Gastrocnemius medialis (tissue), 4 donors: ENCODE measurements around the gene SURF1. TPM values are rescaled to one million over a fixed set of nuclear protein-coding genes. Genes with fewer than 3 reads are reported as not detected.

Source experiments
- ATAC-seq, 2 donors: fragments of 150-250 bp; one replicate each; pipeline ENCODE4 v1.9.1; 2016
- DNase-seq, 2 donors: peaks; one replicate each; pipeline ENCODE4 v3.0.0-alpha.2; 2019
- H3K27ac ChIP-seq, 4 donors: fragments of 200-600 bp; sonication (generic); 1 replicate in 1 of 4; 2 replicates in 3 of 4; pipeline ENCODE4 v1.5.1; 2016 to 2018; ENCODE audit warnings: mild to moderate bottlenecking in 2 of 4, moderate library complexity in 1 of 4
- H3K27me3 ChIP-seq, 3 donors: fragments of 200-600 bp; sonication (generic) in 2 of 3; 1 replicate in 1 of 3; 2 replicates in 2 of 3; pipeline versions ENCODE4 v1.5.1 to v1.6.0; 2016 to 2019; ENCODE audit warnings: mild to moderate bottlenecking in 1 of 3, moderate library complexity in 1 of 3
- H3K36me3 ChIP-seq, 2 donors: fragments of 200-600 bp; sonication (generic) in 1 of 2; one replicate each; pipeline ENCODE4 v1.5.1; 2017 to 2018
- H3K4me1 ChIP-seq, 2 donors: fragments of 200-600 bp; sonication (generic) in 1 of 2; one replicate each; pipeline ENCODE4 v1.5.1; 2016 to 2017; ENCODE audit warnings: mild to moderate bottlenecking in 2 of 2
- H3K4me3 ChIP-seq, 4 donors: fragments of 200-600 bp; sonication (generic) in 3 of 4; 1 replicate in 1 of 4; 2 replicates in 3 of 4; pipeline ENCODE4 v1.5.1; 2016 to 2019; ENCODE audit warnings: mild to moderate bottlenecking in 2 of 4
- H3K9me3 ChIP-seq, 3 donors: fragments of 200-600 bp; sonication (generic) in 2 of 3; 1 replicate in 1 of 3; 2 replicates in 2 of 3; pipeline ENCODE4 v1.5.1; 2016 to 2019
- POLR2A ChIP-seq, 2 donors: fragments of 450-650 bp; IDR thresholded peaks; one replicate each; pipeline ENCODE4 v1.6.1; 2017; ENCODE audit warnings: antibody characterized with exemption in 2 of 2, mild to moderate bottlenecking in 2 of 2, moderate library complexity in 2 of 2
- in situ Hi-C, 4 donors: fragments of 200-750 bp; cut with MboI; loops; one replicate each; pipeline versions ENCODE4 v1.15.0 to v1.8.0; 2017; ENCODE audit warnings: low sequenced_read_pairs in 4 of 4
- intact Hi-C: fragments of 100-400 bp; cut with DNase I; formaldehyde crosslinking; loops from one replicate; pipeline ENCODE4 v1.15.1; 2023; ENCODE audit warnings: low total_unique reads
- total RNA-seq, 4 donors: library from RNA; depleted of rRNA; stranded (reverse); fragments of >200 nt; gene quantifications; one replicate each; pipeline versions ENCODE4 v1.1.0 to v1.2.3, GENCODE V29; 2016
- TF ChIP-seq, protein P1 (sequence below), 5 experiments: fragments of 450-650 bp in 3 of 5; fragments of 200-600 bp in 2 of 5; sonication (generic) in 2 of 5; IDR thresholded peaks in 4 of 5; conservative IDR thresholded peaks in 1 of 5; 1 replicate in 4 of 5; 2 replicates in 1 of 5; pipeline ENCODE4 v1.5.1; 2016 to 2019; ENCODE audit warnings: antibody characterized with exemption in 5 of 5, mild to moderate bottlenecking in 3 of 5, moderate library complexity in 3 of 5

SURF1 gene
- total RNA-seq = 10 to 100 TPM; 33.8 to 68.9 (median 56.0) TPM

GRCh38 chr9:133356391-133357091, at the start of gene SURF1, which contains the start of gene SURF2:
Gene SURF1 (minus strand): TSS chr9:133356487. CDS start chr9:133356453, 34 bp downstream.
Gene SURF2 (plus strand): TSS chr9:133356550. CDS start chr9:133356593, 43 bp downstream.
- TF ChIP-seq, protein P1, sequence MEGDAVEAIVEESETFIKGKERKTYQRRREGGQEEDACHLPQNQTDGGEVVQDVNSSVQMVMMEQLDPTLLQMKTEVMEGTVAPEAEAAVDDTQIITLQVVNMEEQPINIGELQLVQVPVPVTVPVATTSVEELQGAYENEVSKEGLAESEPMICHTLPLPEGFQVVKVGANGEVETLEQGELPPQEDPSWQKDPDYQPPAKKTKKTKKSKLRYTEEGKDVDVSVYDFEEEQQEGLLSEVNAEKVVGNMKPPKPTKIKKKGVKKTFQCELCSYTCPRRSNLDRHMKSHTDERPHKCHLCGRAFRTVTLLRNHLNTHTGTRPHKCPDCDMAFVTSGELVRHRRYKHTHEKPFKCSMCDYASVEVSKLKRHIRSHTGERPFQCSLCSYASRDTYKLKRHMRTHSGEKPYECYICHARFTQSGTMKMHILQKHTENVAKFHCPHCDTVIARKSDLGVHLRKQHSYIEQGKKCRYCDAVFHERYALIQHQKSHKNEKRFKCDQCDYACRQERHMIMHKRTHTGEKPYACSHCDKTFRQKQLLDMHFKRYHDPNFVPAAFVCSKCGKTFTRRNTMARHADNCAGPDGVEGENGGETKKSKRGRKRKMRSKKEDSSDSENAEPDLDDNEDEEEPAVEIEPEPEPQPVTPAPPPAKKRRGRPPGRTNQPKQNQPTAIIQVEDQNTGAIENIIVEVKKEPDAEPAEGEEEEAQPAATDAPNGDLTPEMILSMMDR (IDR thresholded peaks at IDR 0.05 in 4 of 5, conservative IDR thresholded peaks at IDR 0.05 in 1 of 5) = no peak
- peak; percentile 58 to 67 for TF ChIP-seq POLR2A (IDR thresholded peaks at IDR 0.05)
- peaks cover 0 to 42% of the 10 kb centered on the region in 2 donors for H3K36me3 ChIP-seq
- intact Hi-C loops (loop anchor here (1.0 to 2.0 kb wide), 2 partner anchors 8 to 20 kb away; partner anchors contain the start of genes MED22, RPL7A, STKLD1 and SURF4), in situ Hi-C loops (no loop called here)
- peak; percentile 73 to 83 for DNase-seq
- no peaks in the 10 kb centered on the region for H3K27me3 ChIP-seq
- H3K4me3 ChIP-seq = peak within 1 kb of the TSS; percentile 72 to 88 (median 76)
- H3K4me1 ChIP-seq = peaks cover 22 to 28% of the 10 kb centered on the region in 2 donors
- peak; percentile 84 to 85 for ATAC-seq
- H3K9me3 ChIP-seq = no peaks in the 10 kb centered on the region
- H3K27ac ChIP-seq = peak within 1 kb of the TSS; percentile 66 to 87 (median 82)

DNA sequence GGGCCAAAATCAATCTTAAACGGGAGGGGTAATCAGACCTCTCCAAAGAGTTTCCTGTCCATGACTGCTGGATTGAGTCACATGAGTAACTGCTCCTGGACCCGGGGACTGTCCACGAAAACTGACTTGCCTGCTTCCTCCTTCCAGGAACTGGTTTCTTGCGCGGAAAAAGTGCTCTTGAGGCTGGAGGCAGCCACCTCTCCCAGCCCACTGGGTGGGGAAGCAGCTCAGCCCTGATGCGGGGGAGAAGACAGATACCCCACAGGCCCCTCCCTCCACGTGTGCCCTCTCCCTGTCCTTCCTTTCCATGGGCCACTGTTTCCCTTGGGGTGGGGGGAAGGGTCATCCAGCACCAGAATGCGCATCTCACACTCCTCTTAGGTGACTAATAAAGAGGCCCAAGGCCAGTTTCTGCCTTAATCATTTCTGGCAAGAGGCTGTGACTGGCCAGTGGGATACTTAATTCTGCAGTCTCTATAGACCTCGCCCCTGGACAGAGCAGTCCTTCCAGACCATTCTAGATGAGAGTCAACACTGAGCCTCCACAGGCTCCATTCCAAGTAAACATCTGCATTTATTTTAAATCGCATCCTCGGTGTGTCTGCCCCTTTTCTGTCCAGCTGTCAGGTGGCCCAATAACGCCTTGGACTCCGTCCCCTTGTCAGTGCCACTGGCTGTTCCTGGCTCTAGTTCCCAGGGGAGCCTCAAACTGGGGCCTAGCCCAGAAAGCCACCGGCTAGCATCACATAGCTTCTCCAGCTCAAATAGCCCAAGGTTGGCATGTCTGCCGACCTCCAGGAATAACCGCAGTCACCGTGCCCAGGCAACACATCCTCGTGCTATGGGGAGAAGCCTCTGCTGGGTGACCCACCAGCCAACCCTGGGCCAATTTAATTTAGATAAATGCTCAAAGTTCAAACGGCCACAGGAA, 49.5 kb upstream of the SURF1 start:
- H3K36me3 ChIP-seq = peaks cover 0 to 30% of the 10 kb centered on the region in 2 donors
- intact Hi-C loops = loop anchor here (1.0 to 2.0 kb wide), 2 partner anchors 81 to 219 kb away; no protein-coding TSS in a partner anchor
- in situ Hi-C loops = loop anchor here in 1 of 4 donors (5.0 kb wide), 1 partner anchor 77 kb away; no protein-coding TSS in a partner anchor
- no peak for TF ChIP-seq POLR2A (IDR thresholded peaks at IDR 0.05)
- TF ChIP-seq, protein P1 (IDR thresholded peaks at IDR 0.05 in 4 of 5, conservative IDR thresholded peaks at IDR 0.05 in 1 of 5) = no peak
- ATAC-seq (peak; percentile 87 to 92), DNase-seq (peak; percentile 70 to 81)
- H3K4me1 ChIP-seq = peaks cover 16 to 17% of the 10 kb centered on the region in 2 donors
- peak overlapping the region; percentile 51 to 79 (median 70) for H3K27ac ChIP-seq
- no peaks in the 10 kb centered on the region for H3K9me3 ChIP-seq
- H3K27me3 ChIP-seq = no peaks in the 10 kb centered on the region
- H3K4me3 ChIP-seq = no peak overlapping the region

DNA sequence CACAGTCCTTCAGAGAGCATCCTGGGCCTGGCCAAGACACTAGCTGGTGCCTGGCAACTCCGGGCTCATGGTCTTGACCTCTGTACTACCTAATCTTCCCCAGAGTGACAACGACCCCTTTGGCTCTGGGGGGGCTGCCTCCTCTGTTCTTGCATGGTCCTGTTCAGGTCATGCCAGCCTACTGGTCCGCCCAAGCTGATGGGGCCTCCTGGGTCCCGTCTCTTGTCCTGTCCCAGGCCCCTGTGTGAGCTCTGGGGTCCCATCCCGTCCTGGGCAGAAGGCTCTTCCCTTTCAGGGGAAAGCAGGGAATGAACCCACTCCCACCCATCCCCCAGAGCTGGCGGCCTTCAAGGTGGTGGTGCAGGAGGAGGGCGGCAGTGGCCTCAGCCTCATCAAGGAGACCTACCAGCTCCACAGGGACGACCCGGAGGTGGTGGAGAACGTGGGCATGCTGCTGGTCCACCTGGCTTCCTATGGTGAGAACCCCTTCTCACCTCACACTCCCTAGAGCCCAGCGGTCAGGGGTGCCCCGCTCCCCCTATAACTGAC, 48.2 kb upstream of the SURF1 start:
- no peaks in the 10 kb centered on the region for H3K27me3 ChIP-seq
- in situ Hi-C loops (loop anchor here in 1 of 4 donors (5.0 kb wide), 1 partner anchor 78 kb away; no protein-coding TSS in a partner anchor), intact Hi-C loops (loop anchor here (2.0 kb wide), 1 partner anchor 218 kb away; no protein-coding TSS in a partner anchor)
- DNase-seq (no peak), ATAC-seq (no peak)
- no peak overlapping the region for H3K27ac ChIP-seq
- peaks cover 0 to 18% of the 10 kb centered on the region in 2 donors for H3K36me3 ChIP-seq
- H3K4me3 ChIP-seq = no peak overlapping the region
- H3K9me3 ChIP-seq = no peaks in the 10 kb centered on the region
- H3K4me1 ChIP-seq = peaks cover 16 to 17% of the 10 kb centered on the region in 2 donors
- TF ChIP-seq POLR2A (IDR thresholded peaks at IDR 0.05) = no peak
- TF ChIP-seq, protein P1 (IDR thresholded peaks at IDR 0.05 in 4 of 5, conservative IDR thresholded peaks at IDR 0.05 in 1 of 5) = no peak

GRCh38 chr9:133403766-133404453, 47.6 kb upstream of the SURF1 start:
- no peak overlapping the region for H3K4me3 ChIP-seq
- DNase-seq (no peak), ATAC-seq (no peak)
- H3K36me3 ChIP-seq = peaks cover 0 to 13% of the 10 kb centered on the region in 2 donors
- peaks cover 16 to 17% of the 10 kb centered on the region in 2 donors for H3K4me1 ChIP-seq
- no peaks in the 10 kb centered on the region for H3K27me3 ChIP-seq
- intact Hi-C loops (loop anchor here (2.0 kb wide), 1 partner anchor 217 kb away; no protein-coding TSS in a partner anchor), in situ Hi-C loops (no loop called here)
- no peak overlapping the region for H3K27ac ChIP-seq
- TF ChIP-seq, protein P1 (IDR thresholded peaks at IDR 0.05 in 4 of 5, conservative IDR thresholded peaks at IDR 0.05 in 1 of 5) = peak; percentile 37 to 67 (median 53)
- no peak for TF ChIP-seq POLR2A (IDR thresholded peaks at IDR 0.05)
- H3K9me3 ChIP-seq = no peaks in the 10 kb centered on the region
